SK-N-SH (cell line): Measurements from ENCODE around the gene ACAP2. TPM values are rescaled to one million over a fixed set of nuclear protein-coding genes. Genes with fewer than 3 reads are reported as not detected.

Source experiments
- CTCF ChIA-PET: fragments of 300-600, 350-600 bp; formaldehyde crosslinking; extraction: SDS; loops from one replicate; lab custom pipeline; 2021; lab: Yijun Ruan, JAX
- POLR2A ChIA-PET: fragments of 350-600 bp; sonication (Branson Sonifier 250); formaldehyde crosslinking; extraction: SDS; loops from one replicate; lab custom pipeline; 2020; ENCODE audit warnings: antibody characterized with exemption, inconsistent platforms; lab: Yijun Ruan, JAX
- DNase-seq: peaks from one replicate; pipeline ENCODE4 v3.0.0; 2012
- H2AFZ ChIP-seq: fragments of 200-600 bp; sonication (generic); 2 replicates; pipeline ENCODE4 v1.8.1; 2016; ENCODE audit warnings: antibody characterized with exemption, mild to moderate bottlenecking, low read depth
- H3F3A ChIP-seq: fragments of 200-600 bp; sonication (generic); replicated peaks from 2 replicates; pipeline ENCODE3; 2016; ENCODE audit warnings: antibody characterized with exemption, mild to moderate bottlenecking; ENCODE audit not compliant: insufficient read depth
- H3K27ac ChIP-seq, 2 experiments: fragments of 200-500 bp in 1 of 2; fragments of 200-600 bp in 1 of 2; sonication (Bioruptor generic) in 1 of 2; sonication (generic), shearing (Covaris generic) in 1 of 2; 2 replicates each; pipeline versions ENCODE4 v1.5.1 to v1.6.1; 2014 to 2016; ENCODE audit warnings: low read depth in 2 of 2, inconsistent platforms in 1 of 2, low read length in 1 of 2, mild to moderate bottlenecking in 1 of 2, mixed read lengths in 1 of 2
- H3K27me3 ChIP-seq: fragments of 200-600 bp; sonication (generic), shearing (Covaris generic); 2 replicates; pipeline ENCODE4 v1.6.1; 2016; ENCODE audit warnings: mixed run types; ENCODE audit not compliant: insufficient read depth
- H3K36me3 ChIP-seq, 2 experiments: fragments of 200-500 bp in 1 of 2; fragments of 200-600 bp in 1 of 2; sonication (Bioruptor generic) in 1 of 2; sonication (generic) in 1 of 2; replicated peaks in 1 of 2; 2 replicates each; pipeline versions ENCODE3 to v1.5.1; 2014 to 2016; ENCODE audit warnings: low read length in 1 of 2, mild to moderate bottlenecking in 1 of 2; ENCODE audit not compliant: insufficient read depth in 2 of 2, control insufficient read depth in 1 of 2
- H3K4me1 ChIP-seq, 2 experiments: fragments of 200-500 bp in 1 of 2; fragments of 200-600 bp in 1 of 2; sonication (Bioruptor generic) in 1 of 2; sonication (generic), shearing (Covaris generic) in 1 of 2; 2 replicates each; pipeline versions ENCODE4 v1.5.1 to v1.6.1; 2014 to 2016; ENCODE audit warnings: low read depth in 1 of 2, low read length in 1 of 2, mixed run types in 1 of 2; ENCODE audit not compliant: insufficient read depth in 2 of 2, control insufficient read depth in 1 of 2
- H3K4me2 ChIP-seq: fragments of 200-600 bp; sonication (generic), shearing (Covaris generic); 2 replicates; pipeline ENCODE4 v1.6.1; 2017; ENCODE audit warnings: mixed run types
- H3K4me3 ChIP-seq, 2 experiments: fragments of 200-500 bp in 1 of 2; fragments of 200-600 bp in 1 of 2; sonication (Bioruptor generic) in 1 of 2; sonication (generic), shearing (Covaris generic) in 1 of 2; 2 replicates each; pipeline versions ENCODE4 v1.5.1 to v1.8.1; 2014 to 2016; ENCODE audit warnings: low read depth in 2 of 2, inconsistent platforms in 1 of 2, low read length in 1 of 2, mild to moderate bottlenecking in 1 of 2, mixed read lengths in 1 of 2, moderate library complexity in 1 of 2
- H3K79me2 ChIP-seq: fragments of 200-600 bp; sonication (generic); 2 replicates; pipeline ENCODE4 v1.8.1; 2017; ENCODE audit warnings: mild to moderate bottlenecking; ENCODE audit not compliant: insufficient read depth
- H3K9ac ChIP-seq: fragments of 200-600 bp; sonication (generic); 2 replicates; pipeline ENCODE4 v1.6.1; 2017; ENCODE audit warnings: mixed run types
- H3K9me2 ChIP-seq: fragments of 200-600 bp; sonication (generic); 2 replicates; pipeline ENCODE4 v1.6.1; 2017; ENCODE audit warnings: mixed run types
- H3K9me3 ChIP-seq: fragments of 200-600 bp; sonication (generic); 2 replicates; pipeline ENCODE4 v1.6.1; 2017; ENCODE audit warnings: mixed run types, mild to moderate bottlenecking, moderate library complexity
- H4K20me1 ChIP-seq: fragments of 200-600 bp; sonication (generic); 2 replicates; pipeline ENCODE4 v1.6.1; 2017; ENCODE audit warnings: mild to moderate bottlenecking, mixed run types; ENCODE audit not compliant: insufficient read depth
- CTCF ChIP-seq: fragments of 200-600 bp; sonication (generic); IDR thresholded peaks from 2 replicates; pipeline ENCODE4 v1.6.1; 2017; ENCODE audit warnings: antibody characterized with exemption, mild to moderate bottlenecking, moderate library complexity
- ELF1 ChIP-seq: IDR thresholded peaks from 2 replicates; pipeline ENCODE4 v1.4.0; 2012
- EZH2phosphoT487 ChIP-seq: fragments of 200-600 bp; sonication (generic); IDR thresholded peaks from 2 replicates; pipeline ENCODE4 v1.6.1; 2017; ENCODE audit warnings: low read depth, mixed run types, mild to moderate bottlenecking, antibody characterized with exemption, moderate library complexity, borderline replicate concordance
- FOSL2 ChIP-seq: IDR thresholded peaks from 2 replicates; pipeline ENCODE4 v1.4.0; 2012; ENCODE audit warnings: low read depth, mild to moderate bottlenecking, moderate library complexity, borderline replicate concordance
- GATA2 ChIP-seq: sonication (generic); formaldehyde crosslinking; IDR thresholded peaks from 2 replicates; pipeline ENCODE4 v1.5.0; 2020; ENCODE audit warnings: mild to moderate bottlenecking, missing genetic modification reagents
- JUND ChIP-seq: IDR thresholded peaks from 2 replicates; pipeline ENCODE4 v1.4.0; 2012
- MXI1 ChIP-seq: IDR thresholded peaks from 2 replicates; pipeline ENCODE4 v1.6.1; 2012; ENCODE audit warnings: mild to moderate bottlenecking, low read depth, low read length, improper control_type of control experiment
- NFIC ChIP-seq: IDR thresholded peaks from 2 replicates; pipeline ENCODE4 v1.4.0; 2012; ENCODE audit warnings: borderline replicate concordance
- NRF1 ChIP-seq: IDR thresholded peaks from 2 replicates; pipeline ENCODE4 v1.6.1; 2012; ENCODE audit warnings: low read depth, mild to moderate bottlenecking, low read length
- POLR2AphosphoS5 ChIP-seq: IDR thresholded peaks from 2 replicates; pipeline ENCODE4 v1.6.1; 2012; ENCODE audit warnings: low read depth, low read length
- RAD21 ChIP-seq: IDR thresholded peaks from 2 replicates; pipeline ENCODE4 v1.6.1; 2012; ENCODE audit warnings: mild to moderate bottlenecking, low read length
- RFX5 ChIP-seq: IDR thresholded peaks from 2 replicates; pipeline ENCODE4 v1.6.1; 2012; ENCODE audit warnings: mild to moderate bottlenecking, improper control_type of control experiment, low read length
- RXRA ChIP-seq: IDR thresholded peaks from 2 replicates; pipeline ENCODE4 v1.4.0; 2012; ENCODE audit warnings: low read depth, mild to moderate bottlenecking, borderline replicate concordance
- SIN3A ChIP-seq: IDR thresholded peaks from 2 replicates; pipeline ENCODE4 v1.6.1; 2012; ENCODE audit warnings: low read depth, mild to moderate bottlenecking, low read length, moderate library complexity, borderline replicate concordance
- TAF1 ChIP-seq: IDR thresholded peaks from 2 replicates; pipeline ENCODE4 v1.6.1; 2012; ENCODE audit warnings: low read depth, mild to moderate bottlenecking, low read length, moderate library complexity, borderline replicate concordance
- TEAD4 ChIP-seq: IDR thresholded peaks from 2 replicates; pipeline ENCODE4 v1.4.0; 2012; ENCODE audit warnings: mild to moderate bottlenecking, borderline replicate concordance; ENCODE audit not compliant: insufficient read depth
- YY1 ChIP-seq: IDR thresholded peaks from 2 replicates; pipeline ENCODE4 v1.4.0; 2012; ENCODE audit warnings: low read depth, mild to moderate bottlenecking
- WGBS: methylation state at CpG from one replicate; pipeline ENCODE4 v1.1.6; 2017; ENCODE audit warnings: low lambda C conversion rate; 5-methylcytosine and 5-hydroxymethylcytosine counted together
- polyA plus RNA-seq, 3 experiments: library from polyadenylated mRNA; depleted of rRNA; stranded (reverse); fragments of >200 nt; gene quantifications; 2 replicates each; pipeline ENCODE4 v1.2.3, GENCODE V29; 2012
- TF ChIP-seq, protein P1 (sequence below): IDR thresholded peaks from 2 replicates; pipeline ENCODE4 v1.4.0; 2012; ENCODE audit warnings: low read depth
- TF ChIP-seq, protein P2 (sequence below): fragments of 150-350 bp; IDR thresholded peaks from 2 replicates; pipeline ENCODE4 v1.6.1; 2016; ENCODE audit warnings: mild to moderate bottlenecking, low read depth, low read length
- TF ChIP-seq, protein P3 (sequence below): fragments of 150-350 bp; IDR thresholded peaks from 2 replicates; pipeline ENCODE4 v1.6.1; 2017; ENCODE audit warnings: antibody characterized with exemption, low read length, low read depth, borderline replicate concordance
- TF ChIP-seq, protein P4 (sequence below): IDR thresholded peaks from 2 replicates; pipeline ENCODE4; 2012

The ACAP2 gene
- polyA plus RNA-seq, 1 of the 3 experiments (the other 2 are of a cell fraction): 6.8 TPM

GRCh38 chr3:195441476-195441991 is 1.3 kb downstream of the ACAP2 start:
- ChIA-PET CTCF (interaction anchor here (0.7 to 3.5 kb wide), 6 partner anchors 18 to 769 kb away, joined by 3 to 23 read pairs (median 4); partner anchors contain the start of genes LSG1 and XXYLT1), POLR2A (interaction anchor here (1.9 kb wide), 1 partner anchor 171 kb away, joined by 7 read pairs; the partner anchor contains the start of gene XXYLT1)
- WGBS: 14% methylated on average over 13 of the region's 13 CpGs
- H3K9ac ChIP-seq: peak overlapping the region; percentile 73
- H3K4me1 ChIP-seq: peaks cover 0 to 10% of the 10 kb centered on the region in 2 experiments; a peak in 2 of 4 replicates
- peak; percentile 69 for DNase-seq
- no peaks in the 10 kb centered on the region for H3K9me3 ChIP-seq
- H4K20me1 ChIP-seq: peaks cover 39% of the 10 kb centered on the region
- H3K4me2 ChIP-seq: peak overlapping the region; percentile 88
- no peaks in the 10 kb centered on the region for H3K9me2 ChIP-seq
- TF ChIP-seq JUND (no peak), EZH2phosphoT487 (no peak), TEAD4 (no peak), CTCF (no peak), MXI1 (peak; percentile 95), NRF1 (no peak), NFIC (no peak), POLR2AphosphoS5 (no peak), ELF1 (no peak), RFX5 (no peak), SIN3A (peak; percentile 81; the same call in 1 of the 2 replicates), RAD21 (peak; percentile 24; the same call in 1 of the 2 replicates)
- TF ChIP-seq, protein P1, sequence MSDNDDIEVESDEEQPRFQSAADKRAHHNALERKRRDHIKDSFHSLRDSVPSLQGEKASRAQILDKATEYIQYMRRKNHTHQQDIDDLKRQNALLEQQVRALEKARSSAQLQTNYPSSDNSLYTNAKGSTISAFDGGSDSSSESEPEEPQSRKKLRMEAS: 0 out of 2 replicates have a peak, but pooled peaks have one; percentile 9
- peak overlapping the region; percentile 91; the same call in 1 of the 2 replicates for H2AFZ ChIP-seq
- peak overlapping the region; percentile 74 to 85 for H3K4me3 ChIP-seq
- H3K27ac ChIP-seq: peak overlapping the region; percentile 84
- no peaks in the 10 kb centered on the region for H3K36me3 ChIP-seq
- peaks cover 7% of the 10 kb centered on the region for H3F3A ChIP-seq
- H3K27me3 ChIP-seq: no peaks in the 10 kb centered on the region
- peaks cover 62% of the 10 kb centered on the region for H3K79me2 ChIP-seq

GRCh38 chr3:195441051-195441450 is 1.8 kb downstream of the ACAP2 start:
- peaks cover 67% of the 10 kb centered on the region for H3K79me2 ChIP-seq
- POLR2A ChIA-PET: no interaction called here
- peak overlapping the region; percentile 88 for H3K4me2 ChIP-seq
- 68% methylated on average over 2 of the region's 2 CpGs for WGBS
- no peaks in the 10 kb centered on the region for H3K36me3 ChIP-seq
- peaks cover 44% of the 10 kb centered on the region for H4K20me1 ChIP-seq
- no peaks in the 10 kb centered on the region for H3K9me2 ChIP-seq
- peaks cover 7% of the 10 kb centered on the region for H3F3A ChIP-seq
- DNase-seq: no peak
- peaks cover 0 to 10% of the 10 kb centered on the region in 2 experiments; a peak in 2 of 4 replicates for H3K4me1 ChIP-seq
- no peaks in the 10 kb centered on the region for H3K9me3 ChIP-seq
- CTCF ChIA-PET: interaction anchor here (0.7 to 3.5 kb wide), 5 partner anchors 19 to 769 kb away, joined by 3 to 23 read pairs (median 3); partner anchors contain the start of genes LSG1 and XXYLT1
- H3K9ac ChIP-seq: peak overlapping the region; percentile 73; the same call in 1 of the 2 replicates
- no peaks in the 10 kb centered on the region for H3K27me3 ChIP-seq
- H3K27ac ChIP-seq: peak overlapping the region; percentile 84; a peak in 3 of 4 replicates
- H3K4me3 ChIP-seq: peak overlapping the region; percentile 74 to 85
- no peak overlapping the region for H2AFZ ChIP-seq
- TF ChIP-seq FOSL2 (no peak), NRF1 (no peak), GATA2 (no peak), RXRA (no peak), TAF1 (no peak), RAD21 (no peak), YY1 (no peak)
- TF ChIP-seq, protein P2, sequence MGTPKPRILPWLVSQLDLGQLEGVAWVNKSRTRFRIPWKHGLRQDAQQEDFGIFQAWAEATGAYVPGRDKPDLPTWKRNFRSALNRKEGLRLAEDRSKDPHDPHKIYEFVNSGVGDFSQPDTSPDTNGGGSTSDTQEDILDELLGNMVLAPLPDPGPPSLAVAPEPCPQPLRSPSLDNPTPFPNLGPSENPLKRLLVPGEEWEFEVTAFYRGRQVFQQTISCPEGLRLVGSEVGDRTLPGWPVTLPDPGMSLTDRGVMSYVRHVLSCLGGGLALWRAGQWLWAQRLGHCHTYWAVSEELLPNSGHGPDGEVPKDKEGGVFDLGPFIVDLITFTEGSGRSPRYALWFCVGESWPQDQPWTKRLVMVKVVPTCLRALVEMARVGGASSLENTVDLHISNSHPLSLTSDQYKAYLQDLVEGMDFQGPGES: no peak
- TF ChIP-seq, protein P3, sequence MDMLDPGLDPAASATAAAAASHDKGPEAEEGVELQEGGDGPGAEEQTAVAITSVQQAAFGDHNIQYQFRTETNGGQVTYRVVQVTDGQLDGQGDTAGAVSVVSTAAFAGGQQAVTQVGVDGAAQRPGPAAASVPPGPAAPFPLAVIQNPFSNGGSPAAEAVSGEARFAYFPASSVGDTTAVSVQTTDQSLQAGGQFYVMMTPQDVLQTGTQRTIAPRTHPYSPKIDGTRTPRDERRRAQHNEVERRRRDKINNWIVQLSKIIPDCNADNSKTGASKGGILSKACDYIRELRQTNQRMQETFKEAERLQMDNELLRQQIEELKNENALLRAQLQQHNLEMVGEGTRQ: no peak
- TF ChIP-seq, protein P4, sequence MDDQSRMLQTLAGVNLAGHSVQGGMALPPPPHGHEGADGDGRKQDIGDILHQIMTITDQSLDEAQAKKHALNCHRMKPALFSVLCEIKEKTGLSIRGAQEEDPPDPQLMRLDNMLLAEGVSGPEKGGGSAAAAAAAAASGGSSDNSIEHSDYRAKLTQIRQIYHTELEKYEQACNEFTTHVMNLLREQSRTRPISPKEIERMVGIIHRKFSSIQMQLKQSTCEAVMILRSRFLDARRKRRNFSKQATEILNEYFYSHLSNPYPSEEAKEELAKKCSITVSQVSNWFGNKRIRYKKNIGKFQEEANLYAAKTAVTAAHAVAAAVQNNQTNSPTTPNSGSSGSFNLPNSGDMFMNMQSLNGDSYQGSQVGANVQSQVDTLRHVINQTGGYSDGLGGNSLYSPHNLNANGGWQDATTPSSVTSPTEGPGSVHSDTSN: no peak
